WERI-Rb-1 (cell line): ENCODE results near the gene DECR2.
"Not testable (repeated sequence)": the region's sequence is repeated elsewhere in the genome, so short reads cannot be mapped to it uniquely, and the experiment has no call there.

ENCODE experiments used
- DNase-seq: peaks from one replicate; pipeline ENCODE4 v3.0.0-alpha.2; 2020
- H3K27ac ChIP-seq: fragments of 250-450 bp; sonication (Bioruptor Pico); 2 replicates; pipeline ENCODE4 v1.5.1; 2020; ENCODE audit warnings: mild to moderate bottlenecking, moderate library complexity
- H3K27me3 ChIP-seq: fragments of 250-450 bp; sonication (Bioruptor Pico); 2 replicates; pipeline ENCODE4 v1.5.1; 2021; ENCODE audit warnings: mild to moderate bottlenecking, low read depth, moderate library complexity; ENCODE audit not compliant: insufficient read depth, severe bottlenecking
- H3K36me3 ChIP-seq: fragments of 250-450 bp; sonication (Bioruptor Pico); 2 replicates; pipeline ENCODE4 v1.5.1; 2020; ENCODE audit warnings: mild to moderate bottlenecking, moderate library complexity
- H3K4me3 ChIP-seq: 2 replicates; pipeline ENCODE4 v1.5.1; 2011; ENCODE audit warnings: low read depth, mild to moderate bottlenecking, control low read depth, low read length
- H3K9me3 ChIP-seq: fragments of 250-450 bp; sonication (Bioruptor Pico); 2 replicates; pipeline ENCODE4 v1.5.1; 2021; ENCODE audit warnings: mild to moderate bottlenecking, moderate library complexity; ENCODE audit not compliant: severe bottlenecking
- TF ChIP-seq, protein P1 (sequence below): IDR thresholded peaks from 2 replicates; pipeline ENCODE4 v1.5.1; 2011; ENCODE audit warnings: low read depth, mild to moderate bottlenecking, control low read depth, inconsistent platforms, low read length

The DECR2 gene

DNA sequence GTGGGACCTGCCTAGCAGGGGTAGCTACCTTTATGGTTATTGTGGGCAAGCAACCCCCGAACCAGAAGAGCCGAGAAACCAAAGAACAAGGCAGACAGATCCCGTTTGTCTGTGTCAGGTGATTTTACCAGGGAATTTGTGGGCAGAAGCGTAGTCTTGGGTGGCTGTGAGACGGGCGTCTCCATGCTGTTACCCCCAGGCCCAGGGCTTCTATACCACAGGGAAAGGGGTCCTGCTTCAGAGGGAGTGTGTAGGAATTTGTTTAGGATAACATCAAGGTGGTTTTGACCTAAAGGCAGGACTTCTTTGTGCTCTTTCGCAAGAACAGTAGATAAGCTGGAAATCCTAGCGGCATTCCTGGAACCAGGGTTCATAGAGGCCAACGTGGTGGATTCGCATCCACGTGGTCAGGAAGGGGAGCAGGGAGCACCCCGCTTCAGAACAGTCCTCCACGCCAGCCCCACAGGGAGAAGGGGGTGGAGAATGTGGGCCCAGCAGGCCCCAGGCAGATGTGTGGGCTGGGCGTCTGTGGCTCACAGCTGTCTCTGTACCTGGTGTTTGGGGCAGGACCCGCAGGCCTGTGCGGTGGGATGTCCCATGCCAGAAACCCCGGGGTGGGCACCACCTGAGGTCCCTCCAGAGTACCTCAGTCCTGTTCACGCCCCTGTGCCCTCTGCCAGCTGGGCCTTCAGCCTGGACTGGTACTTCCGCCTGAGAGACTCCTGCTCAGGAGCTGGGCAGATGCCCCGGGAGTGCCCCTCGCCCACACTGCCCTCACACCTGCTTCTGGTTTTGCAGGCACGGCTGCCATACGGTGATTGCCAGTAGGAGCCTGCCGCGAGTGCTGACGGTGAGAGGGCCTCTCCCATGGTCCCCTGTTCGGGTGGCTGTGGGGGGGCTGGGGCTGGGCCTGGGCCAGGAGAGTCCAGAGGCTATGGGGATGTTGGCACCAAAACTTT, 4.1 kb downstream of the DECR2 start:
- TF ChIP-seq, protein P1, sequence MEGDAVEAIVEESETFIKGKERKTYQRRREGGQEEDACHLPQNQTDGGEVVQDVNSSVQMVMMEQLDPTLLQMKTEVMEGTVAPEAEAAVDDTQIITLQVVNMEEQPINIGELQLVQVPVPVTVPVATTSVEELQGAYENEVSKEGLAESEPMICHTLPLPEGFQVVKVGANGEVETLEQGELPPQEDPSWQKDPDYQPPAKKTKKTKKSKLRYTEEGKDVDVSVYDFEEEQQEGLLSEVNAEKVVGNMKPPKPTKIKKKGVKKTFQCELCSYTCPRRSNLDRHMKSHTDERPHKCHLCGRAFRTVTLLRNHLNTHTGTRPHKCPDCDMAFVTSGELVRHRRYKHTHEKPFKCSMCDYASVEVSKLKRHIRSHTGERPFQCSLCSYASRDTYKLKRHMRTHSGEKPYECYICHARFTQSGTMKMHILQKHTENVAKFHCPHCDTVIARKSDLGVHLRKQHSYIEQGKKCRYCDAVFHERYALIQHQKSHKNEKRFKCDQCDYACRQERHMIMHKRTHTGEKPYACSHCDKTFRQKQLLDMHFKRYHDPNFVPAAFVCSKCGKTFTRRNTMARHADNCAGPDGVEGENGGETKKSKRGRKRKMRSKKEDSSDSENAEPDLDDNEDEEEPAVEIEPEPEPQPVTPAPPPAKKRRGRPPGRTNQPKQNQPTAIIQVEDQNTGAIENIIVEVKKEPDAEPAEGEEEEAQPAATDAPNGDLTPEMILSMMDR = no peak
- no peak overlapping the region for H3K27ac ChIP-seq

GRCh38 chr16:407253-407652, 5.6 kb downstream of the DECR2 start:
- Histone ChIP-seq H3K4me3 (no peak overlapping the region), H3K27ac (no peak overlapping the region), H3K36me3 (peaks cover 6% of the 10 kb centered on the region; the same call in 1 of the 2 replicates), H3K27me3 (no peaks in the 10 kb centered on the region), H3K9me3 (no peaks in the 10 kb centered on the region)
- TF ChIP-seq, protein P1 = no peak
- DNase-seq = no peak

More for the DNA sequence above, 4.1 kb downstream of the DECR2 start:
- no peak for DNase-seq
- Histone ChIP-seq H3K4me3 (no peak overlapping the region), H3K9me3 (no peaks in the 10 kb centered on the region), H3K36me3 (peaks cover 2% of the 10 kb centered on the region; the same call in 1 of the 2 replicates), H3K27me3 (no peaks in the 10 kb centered on the region)

DNA sequence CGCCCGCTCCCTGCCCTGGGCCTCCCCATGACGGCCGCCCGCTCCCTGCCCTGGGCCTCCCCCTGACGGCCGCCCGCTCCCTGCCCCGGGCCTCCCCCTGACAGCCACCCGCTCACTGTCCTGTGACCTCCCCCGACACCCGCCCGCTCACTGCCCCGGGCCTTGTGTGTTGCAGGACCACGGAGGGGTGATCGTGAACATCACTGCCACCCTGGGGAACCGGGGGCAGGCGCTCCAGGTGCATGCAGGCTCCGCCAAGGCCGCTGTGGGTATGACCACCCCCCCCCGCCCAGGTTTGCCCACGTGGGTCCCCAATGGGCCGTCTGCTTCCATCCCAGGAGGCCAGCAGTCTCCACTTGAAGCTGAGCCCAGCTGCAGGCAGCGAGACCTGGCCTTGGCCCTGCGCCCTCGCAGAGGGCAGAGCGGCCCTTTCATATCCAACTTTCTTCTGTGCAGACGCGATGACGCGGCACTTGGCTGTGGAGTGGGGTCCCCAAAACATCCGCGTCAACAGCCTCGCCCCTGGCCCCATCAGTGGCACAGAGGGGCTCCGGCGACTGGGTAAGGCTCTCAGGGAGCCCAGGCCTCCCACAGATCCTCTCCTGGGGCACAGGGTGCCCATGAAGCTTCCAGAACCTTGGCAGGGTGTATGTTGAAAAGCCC, 9.0 kb downstream of the DECR2 start:
- Histone ChIP-seq H3K27ac (no peak overlapping the region), H3K36me3 (peaks cover 6% of the 10 kb centered on the region; the same call in 1 of the 2 replicates), H3K9me3 (no peaks in the 10 kb centered on the region), H3K4me3 (no peak overlapping the region), H3K27me3 (no peaks in the 10 kb centered on the region)
- TF ChIP-seq, protein P1 = no peak
- DNase-seq = no peak

GRCh38 chr16:411576-412265, 10.0 kb downstream of the DECR2 start:
- TF ChIP-seq, protein P1 = no peak
- Histone ChIP-seq H3K4me3 (no peak overlapping the region), H3K27ac (no peak overlapping the region), H3K36me3 (peaks cover 6% of the 10 kb centered on the region; the same call in 1 of the 2 replicates), H3K9me3 (no peaks in the 10 kb centered on the region), H3K27me3 (no peaks in the 10 kb centered on the region)
- no peak for DNase-seq

GRCh38 chr16:414395-415169, 12.9 kb downstream of the DECR2 start:
- Histone ChIP-seq H3K27me3 (no peaks in the 10 kb centered on the region), H3K4me3 (no peak overlapping the region), H3K27ac (no peak overlapping the region), H3K36me3 (peaks cover 6% of the 10 kb centered on the region; the same call in 1 of the 2 replicates), H3K9me3 (no peaks in the 10 kb centered on the region)
- TF ChIP-seq, protein P1 = no peak
- DNase-seq = no peak

DNA sequence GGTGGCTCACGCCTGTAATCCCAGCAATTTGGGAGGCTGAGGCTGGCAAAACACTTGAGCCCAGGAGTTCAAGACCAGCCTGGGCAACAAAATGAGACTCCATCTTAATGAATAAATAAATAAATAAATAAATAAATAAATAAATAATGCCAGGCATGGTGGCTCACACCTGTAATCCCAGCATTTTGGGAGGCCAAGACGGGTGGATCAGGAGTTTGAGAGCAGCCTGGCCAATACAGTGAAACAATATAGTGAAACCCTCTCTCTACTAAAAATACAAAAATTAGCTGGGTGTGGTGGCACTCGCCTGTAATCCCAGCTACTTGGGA, 13.4 kb downstream of the DECR2 start:
- not testable (repeated sequence) for H3K9me3 ChIP-seq

DNA sequence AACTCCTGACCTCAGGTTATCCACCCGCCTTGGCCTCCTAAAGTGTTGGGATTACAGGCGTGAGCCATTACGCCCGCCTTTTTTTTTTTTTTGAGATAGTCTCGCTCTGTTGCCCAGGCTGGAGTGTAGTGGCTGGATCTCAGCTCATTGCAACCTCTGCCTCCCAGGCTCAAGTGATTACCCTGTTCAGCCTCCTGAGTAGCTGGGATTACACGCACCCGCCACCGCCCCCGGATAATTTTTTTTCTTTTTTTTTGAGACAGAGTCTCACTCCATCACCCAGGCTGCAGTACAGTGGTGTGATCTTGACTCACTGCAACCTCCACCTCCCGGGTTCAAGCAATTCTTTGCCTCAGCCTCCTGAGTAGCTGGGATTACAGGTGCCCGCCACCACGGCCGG, 20.5 kb downstream of the DECR2 start:
- H3K9me3 ChIP-seq, H3K27ac ChIP-seq, H3K4me3 ChIP-seq, H3K27me3 ChIP-seq, DNase-seq, H3K36me3 ChIP-seq: not testable (repeated sequence)

More for the DNA sequence above, 13.4 kb downstream of the DECR2 start:
- not testable (repeated sequence) for H3K27ac ChIP-seq, H3K4me3 ChIP-seq, DNase-seq, H3K27me3 ChIP-seq, H3K36me3 ChIP-seq
